Upper lobe of right lung (tissue), 1 donor: ENCODE results near the gene AFAP1L2. TPM values are rescaled to one million over a fixed set of nuclear protein-coding genes. Genes with fewer than 3 reads are reported as not detected.

Source experiments
- ATAC-seq: fragments of 200-7000 bp; cut with Tn5 transposase; one replicate; pipeline ENCODE4 v1.9.1; 2020; ENCODE audit warnings: mild to moderate bottlenecking, moderate library complexity
- DNase-seq: peaks from one replicate; pipeline ENCODE4 v3.0.0-alpha.2; 2020
- H3K27ac ChIP-seq: fragments of 200-600 bp; one replicate; pipeline ENCODE4 v1.8.0; 2022
- H3K27me3 ChIP-seq: fragments of 200-600 bp; one replicate; pipeline ENCODE4 v1.8.0; 2022; ENCODE audit warnings: mild to moderate bottlenecking
- H3K36me3 ChIP-seq: fragments of 200-600 bp; one replicate; pipeline ENCODE4 v1.8.0; 2022
- H3K4me1 ChIP-seq: fragments of 200-600 bp; one replicate; pipeline ENCODE4 v1.8.0; 2022
- H3K4me3 ChIP-seq: fragments of 200-600 bp; one replicate; pipeline ENCODE4 v1.8.0; 2022; ENCODE audit warnings: mild to moderate bottlenecking
- H3K9me3 ChIP-seq: fragments of 200-600 bp; one replicate; pipeline ENCODE4 v1.8.0; 2022
- intact Hi-C: fragments of 100-400 bp; cut with DNase I; formaldehyde crosslinking; loops from one replicate; pipeline ENCODE4 v1.11.0; 2022
- total RNA-seq: library from RNA; stranded (reverse); fragmentation: NEBNext Ultra II Directional; extraction: Animal tissue kit (Norgen Biotek cat#: 25700); gene quantifications from one replicate; pipeline ENCODE4 v1.2.1, GENCODE V29; 2021
- TF ChIP-seq, protein P1 (sequence below): fragments of 200-600 bp; IDR thresholded peaks from one replicate; pipeline ENCODE4 v1.8.0; 2022; ENCODE audit warnings: antibody characterized with exemption
- donor health status: DM: no; HTN: yes; CAD: no; lungs with severe emphysema.

Gene AFAP1L2
- total RNA-seq, 1 donor from 2014 or later, result 10.1 TPM

GRCh38 chr10:114322344-114322743 is 82.0 kb downstream of the AFAP1L2 start:
- DNase-seq (no peak), ATAC-seq (no peak)
- Histone ChIP-seq H3K4me1 (no peaks in the 10 kb centered on the region), H3K27me3 (no peaks in the 10 kb centered on the region), H3K9me3 (no peaks in the 10 kb centered on the region), H3K36me3 (no peaks in the 10 kb centered on the region), H3K27ac (no peak overlapping the region), H3K4me3 (no peak overlapping the region)
- intact Hi-C loops, result no loop called here
- TF ChIP-seq, protein P1, sequence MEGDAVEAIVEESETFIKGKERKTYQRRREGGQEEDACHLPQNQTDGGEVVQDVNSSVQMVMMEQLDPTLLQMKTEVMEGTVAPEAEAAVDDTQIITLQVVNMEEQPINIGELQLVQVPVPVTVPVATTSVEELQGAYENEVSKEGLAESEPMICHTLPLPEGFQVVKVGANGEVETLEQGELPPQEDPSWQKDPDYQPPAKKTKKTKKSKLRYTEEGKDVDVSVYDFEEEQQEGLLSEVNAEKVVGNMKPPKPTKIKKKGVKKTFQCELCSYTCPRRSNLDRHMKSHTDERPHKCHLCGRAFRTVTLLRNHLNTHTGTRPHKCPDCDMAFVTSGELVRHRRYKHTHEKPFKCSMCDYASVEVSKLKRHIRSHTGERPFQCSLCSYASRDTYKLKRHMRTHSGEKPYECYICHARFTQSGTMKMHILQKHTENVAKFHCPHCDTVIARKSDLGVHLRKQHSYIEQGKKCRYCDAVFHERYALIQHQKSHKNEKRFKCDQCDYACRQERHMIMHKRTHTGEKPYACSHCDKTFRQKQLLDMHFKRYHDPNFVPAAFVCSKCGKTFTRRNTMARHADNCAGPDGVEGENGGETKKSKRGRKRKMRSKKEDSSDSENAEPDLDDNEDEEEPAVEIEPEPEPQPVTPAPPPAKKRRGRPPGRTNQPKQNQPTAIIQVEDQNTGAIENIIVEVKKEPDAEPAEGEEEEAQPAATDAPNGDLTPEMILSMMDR, result no peak

DNA sequence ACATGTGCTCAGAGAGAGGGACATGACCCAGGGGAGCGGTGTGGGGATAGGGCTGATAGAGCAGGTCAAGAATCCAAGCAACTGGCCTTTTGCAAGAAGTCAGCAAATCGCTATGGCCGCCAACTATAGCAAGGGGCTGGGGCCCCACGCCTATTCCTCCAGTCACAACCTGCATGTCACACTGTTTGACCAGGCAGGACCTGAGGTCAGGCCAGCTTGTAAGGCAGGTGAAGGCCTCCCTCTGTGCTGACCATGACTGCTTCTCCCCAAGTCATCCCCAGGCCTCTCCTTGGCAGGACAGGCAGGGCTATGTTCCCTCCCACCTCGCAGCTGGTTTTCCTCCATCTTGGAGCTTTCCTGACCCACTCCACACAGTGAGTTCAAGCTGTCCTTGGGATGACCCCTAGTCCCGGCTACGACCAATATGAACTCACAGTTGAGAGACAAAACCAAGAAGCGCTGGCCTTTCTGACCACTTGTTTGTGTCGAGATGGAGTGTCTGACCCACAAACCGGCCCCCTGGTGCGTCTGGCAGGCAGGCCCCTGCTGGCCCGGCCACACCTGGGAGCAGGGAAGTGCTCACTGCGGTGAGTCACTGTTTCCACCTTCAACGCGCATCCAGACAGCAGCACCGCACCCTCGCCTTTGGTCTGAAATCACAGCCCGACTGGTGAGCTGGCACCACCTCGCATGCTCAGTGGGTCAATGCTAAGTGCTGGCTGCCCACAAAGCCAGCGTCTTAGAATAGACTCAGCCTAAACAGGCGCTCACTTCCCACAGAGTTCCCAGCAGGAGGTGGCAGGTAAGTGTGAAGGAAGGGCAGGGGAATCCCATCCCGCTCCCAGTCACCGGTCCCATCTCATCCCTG is 83.8 kb downstream of the AFAP1L2 start:
- ATAC-seq, result no peak

GRCh38 chr10:114319406-114320248 is 84.7 kb downstream of the AFAP1L2 start:
- H3K9me3 ChIP-seq, result no peaks in the 10 kb centered on the region
- H3K27ac ChIP-seq, result no peak overlapping the region
- intact Hi-C loops, result no loop called here
- ATAC-seq (no peak), DNase-seq (peak; percentile 34)
- H3K4me3 ChIP-seq, result no peak overlapping the region
- H3K4me1 ChIP-seq, result no peaks in the 10 kb centered on the region
- TF ChIP-seq, protein P1, result no peak
- H3K36me3 ChIP-seq, result no peaks in the 10 kb centered on the region
- no peaks in the 10 kb centered on the region for H3K27me3 ChIP-seq

More for the DNA sequence above, 83.8 kb downstream of the AFAP1L2 start:
- Histone ChIP-seq H3K27ac (no peak overlapping the region), H3K27me3 (no peaks in the 10 kb centered on the region), H3K36me3 (no peaks in the 10 kb centered on the region), H3K9me3 (no peaks in the 10 kb centered on the region), H3K4me1 (no peaks in the 10 kb centered on the region), H3K4me3 (no peak overlapping the region)
- DNase-seq, result no peak
- TF ChIP-seq, protein P1, result no peak
- intact Hi-C loops, result no loop called here

DNA sequence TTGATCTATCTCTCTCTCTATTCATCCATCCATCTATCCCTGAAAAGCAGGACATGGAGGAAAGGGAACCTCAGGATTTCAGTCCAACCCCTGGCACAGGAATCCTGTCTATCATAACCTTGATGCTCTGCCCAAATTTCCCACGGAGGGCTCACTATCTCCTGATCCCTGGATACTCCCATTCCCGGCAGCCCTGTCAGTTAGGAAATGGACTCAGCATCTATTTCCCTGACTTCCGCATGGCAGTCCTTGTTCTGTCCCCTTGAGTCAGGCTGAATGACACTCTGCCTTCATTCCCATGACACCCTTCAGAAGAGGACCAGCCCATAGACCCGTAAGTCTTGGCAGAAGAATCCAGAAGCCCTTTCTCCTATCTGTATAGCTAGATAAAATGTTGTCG is 87.6 kb downstream of the AFAP1L2 start:
- TF ChIP-seq, protein P1, result no peak
- intact Hi-C loops, result no loop called here
- Histone ChIP-seq H3K4me1 (no peaks in the 10 kb centered on the region), H3K27ac (no peak overlapping the region), H3K9me3 (no peaks in the 10 kb centered on the region), H3K4me3 (no peak overlapping the region), H3K27me3 (no peaks in the 10 kb centered on the region), H3K36me3 (no peaks in the 10 kb centered on the region)
- ATAC-seq, result no peak
- DNase-seq, result no peak

DNA sequence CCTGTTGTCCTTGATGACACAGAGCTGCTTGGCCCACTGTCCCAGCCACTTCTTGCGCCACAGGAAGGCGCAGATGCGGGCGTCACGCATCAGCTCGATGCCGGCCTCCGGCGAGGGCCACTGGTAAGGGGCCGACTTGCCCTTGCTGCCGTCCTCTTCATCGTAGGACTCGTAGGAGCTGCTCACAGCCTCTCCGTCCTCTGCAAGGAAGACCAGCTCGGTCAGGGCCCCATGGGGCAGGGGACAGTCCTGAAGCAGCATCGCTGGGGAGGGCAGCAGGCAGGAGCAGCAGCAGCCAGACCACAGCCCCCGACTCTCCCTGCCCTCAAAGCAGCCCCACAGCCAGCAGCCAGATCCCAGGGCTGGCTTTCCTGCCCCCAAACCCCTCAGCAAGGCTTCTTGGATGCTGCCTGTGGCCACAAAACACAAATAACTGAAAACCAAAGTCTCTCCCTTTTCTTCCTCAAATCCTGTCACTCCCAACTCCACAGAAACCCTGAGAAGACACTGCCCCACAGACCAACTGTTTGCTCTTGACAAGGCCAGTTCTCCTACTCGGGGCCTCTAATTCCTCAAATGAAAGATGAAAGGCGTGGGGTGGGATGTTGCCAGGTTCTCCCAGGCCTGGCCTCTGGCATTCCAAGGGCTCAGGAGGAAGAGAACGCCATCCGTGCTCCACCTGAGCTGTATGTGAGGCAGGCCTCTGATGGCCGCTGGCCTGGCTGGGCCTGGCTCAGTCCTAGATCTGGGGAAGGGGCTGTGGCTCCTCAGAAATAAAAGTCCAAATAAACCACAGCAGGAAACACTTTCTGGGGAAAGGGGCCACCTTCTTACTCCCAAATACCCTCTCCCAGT is 88.5 kb downstream of the AFAP1L2 start:
- H3K36me3 ChIP-seq, result no peaks in the 10 kb centered on the region
- peak; percentile 56 for DNase-seq
- TF ChIP-seq, protein P1, result no peak

More for the DNA sequence above, 88.5 kb downstream of the AFAP1L2 start:
- Histone ChIP-seq H3K27me3 (no peaks in the 10 kb centered on the region), H3K9me3 (no peaks in the 10 kb centered on the region), H3K4me1 (no peaks in the 10 kb centered on the region), H3K4me3 (no peak overlapping the region), H3K27ac (no peak overlapping the region)
- ATAC-seq, result no peak
- intact Hi-C loops, result no loop called here
